KMS-11 (cell line): ENCODE measurements around the gene STEAP3.

Experiments used
- H2AFZ ChIP-seq: fragments of 200-600 bp; sonication (generic); 2 replicates; pipeline ENCODE4 v1.6.1; 2016; ENCODE audit warnings: antibody characterized with exemption, mixed run types, low read depth
- H3K27ac ChIP-seq: fragments of 200-600 bp; sonication (generic); 2 replicates; pipeline ENCODE4 v1.6.1; 2016; ENCODE audit warnings: mild to moderate bottlenecking, mixed run types
- H3K27me3 ChIP-seq: fragments of 200-600 bp; sonication (generic); 2 replicates; pipeline ENCODE4 v1.6.1; 2017; ENCODE audit warnings: mild to moderate bottlenecking, low read depth, mixed run types, moderate library complexity; ENCODE audit not compliant: insufficient read depth
- H3K36me3 ChIP-seq: fragments of 200-600 bp; sonication (generic); 2 replicates; pipeline ENCODE4 v1.6.1; 2017; ENCODE audit warnings: mild to moderate bottlenecking, mixed run types; ENCODE audit not compliant: insufficient read depth
- H3K4me1 ChIP-seq: fragments of 200-600 bp; sonication (generic); 2 replicates; pipeline ENCODE4 v1.6.1; 2016; ENCODE audit warnings: mild to moderate bottlenecking, low read depth, mixed run types; ENCODE audit not compliant: poor library complexity, severe bottlenecking
- H3K4me2 ChIP-seq: fragments of 200-600 bp; sonication (generic); 2 replicates; pipeline ENCODE4 v1.7.0; 2016; ENCODE audit warnings: mild to moderate bottlenecking, mixed run types
- H3K4me3 ChIP-seq: fragments of 200-600 bp; sonication (generic); IDR thresholded peaks from 2 replicates; pipeline ENCODE4 v1.6.1; 2017; ENCODE audit warnings: low read depth, low read length, mixed read lengths; ENCODE audit not compliant: insufficient read depth
- H3K79me2 ChIP-seq: fragments of 200-600 bp; sonication (generic); 2 replicates; pipeline ENCODE4 v1.6.1; 2016; ENCODE audit warnings: low read depth, mixed run types; ENCODE audit not compliant: insufficient read depth
- H3K9ac ChIP-seq: fragments of 200-600 bp; sonication (generic); 2 replicates; pipeline ENCODE4 v1.6.1; 2016; ENCODE audit warnings: mild to moderate bottlenecking, mixed run types
- H4K20me1 ChIP-seq: fragments of 200-600 bp; sonication (generic); 2 replicates; pipeline ENCODE4 v1.6.1; 2016; ENCODE audit warnings: mild to moderate bottlenecking, mixed run types; ENCODE audit not compliant: insufficient read depth
- TF ChIP-seq, protein P1 (sequence below): fragments of 200-600 bp; sonication (generic); conservative IDR thresholded peaks from 2 replicates; pipeline ENCODE4 v1.6.1; 2017; ENCODE audit warnings: low read depth, mild to moderate bottlenecking, antibody characterized with exemption, low read length, moderate library complexity, mixed read lengths

The STEAP3 gene

GRCh38 chr2:119184512-119184911, 39.1 kb upstream of the STEAP3 start:
- Histone ChIP-seq H3K4me2 (no peak overlapping the region), H3K79me2 (no peaks in the 10 kb centered on the region), H3K36me3 (no peaks in the 10 kb centered on the region), H3K27me3 (no peaks in the 10 kb centered on the region), H2AFZ (no peak overlapping the region), H3K27ac (no peak overlapping the region), H3K9ac (no peak overlapping the region), H3K4me1 (no peaks in the 10 kb centered on the region), H4K20me1 (no peaks in the 10 kb centered on the region), H3K4me3 (no peak overlapping the region)
- TF ChIP-seq, protein P1, sequence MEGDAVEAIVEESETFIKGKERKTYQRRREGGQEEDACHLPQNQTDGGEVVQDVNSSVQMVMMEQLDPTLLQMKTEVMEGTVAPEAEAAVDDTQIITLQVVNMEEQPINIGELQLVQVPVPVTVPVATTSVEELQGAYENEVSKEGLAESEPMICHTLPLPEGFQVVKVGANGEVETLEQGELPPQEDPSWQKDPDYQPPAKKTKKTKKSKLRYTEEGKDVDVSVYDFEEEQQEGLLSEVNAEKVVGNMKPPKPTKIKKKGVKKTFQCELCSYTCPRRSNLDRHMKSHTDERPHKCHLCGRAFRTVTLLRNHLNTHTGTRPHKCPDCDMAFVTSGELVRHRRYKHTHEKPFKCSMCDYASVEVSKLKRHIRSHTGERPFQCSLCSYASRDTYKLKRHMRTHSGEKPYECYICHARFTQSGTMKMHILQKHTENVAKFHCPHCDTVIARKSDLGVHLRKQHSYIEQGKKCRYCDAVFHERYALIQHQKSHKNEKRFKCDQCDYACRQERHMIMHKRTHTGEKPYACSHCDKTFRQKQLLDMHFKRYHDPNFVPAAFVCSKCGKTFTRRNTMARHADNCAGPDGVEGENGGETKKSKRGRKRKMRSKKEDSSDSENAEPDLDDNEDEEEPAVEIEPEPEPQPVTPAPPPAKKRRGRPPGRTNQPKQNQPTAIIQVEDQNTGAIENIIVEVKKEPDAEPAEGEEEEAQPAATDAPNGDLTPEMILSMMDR: no peak

GRCh38 chr2:119190321-119191111, 33.1 kb upstream of the STEAP3 start:
- no peak overlapping the region for H3K4me2 ChIP-seq
- no peak overlapping the region for H3K4me3 ChIP-seq
- no peaks in the 10 kb centered on the region for H4K20me1 ChIP-seq
- H3K9ac ChIP-seq: no peak overlapping the region
- H3K36me3 ChIP-seq: no peaks in the 10 kb centered on the region
- H2AFZ ChIP-seq: no peak overlapping the region
- H3K4me1 ChIP-seq: no peaks in the 10 kb centered on the region
- TF ChIP-seq, protein P1: no peak
- H3K27ac ChIP-seq: no peak overlapping the region
- no peaks in the 10 kb centered on the region for H3K27me3 ChIP-seq
- H3K79me2 ChIP-seq: no peaks in the 10 kb centered on the region

- TF ChIP-seq, protein P1: no peak
Measured at GRCh38 chr2:119192893-119193292, 30.7 kb upstream of the STEAP3 start.

DNA sequence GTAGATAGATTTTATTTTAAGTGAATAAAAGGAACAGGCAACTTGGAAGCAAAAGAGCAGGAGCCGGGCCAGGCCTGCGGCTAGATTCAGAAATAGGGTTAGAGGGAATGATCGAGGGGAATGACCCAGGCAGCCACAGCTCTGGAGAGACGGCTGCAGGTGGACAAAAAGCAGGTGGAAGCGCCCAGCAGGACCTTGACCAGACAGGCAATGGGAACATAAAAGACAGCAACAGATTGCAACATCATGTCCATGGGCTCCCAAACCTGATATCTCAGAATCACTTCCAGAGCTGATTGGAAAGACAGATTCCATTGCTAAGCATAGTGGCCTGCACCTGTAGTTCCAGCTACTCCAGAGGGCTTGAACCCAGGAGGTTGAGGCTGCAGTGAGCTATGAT, 28.6 kb upstream of the STEAP3 start:
- Histone ChIP-seq H3K27me3 (no peaks in the 10 kb centered on the region), H3K27ac (no peak overlapping the region), H2AFZ (no peak overlapping the region), H3K9ac (no peak overlapping the region), H3K4me2 (no peak overlapping the region), H4K20me1 (no peaks in the 10 kb centered on the region), H3K4me1 (no peaks in the 10 kb centered on the region), H3K4me3 (no peak overlapping the region), H3K36me3 (no peaks in the 10 kb centered on the region), H3K79me2 (no peaks in the 10 kb centered on the region)
- TF ChIP-seq, protein P1: no peak

More at GRCh38 chr2:119192893-119193292, 30.7 kb upstream of the STEAP3 start:
- Histone ChIP-seq H3K9ac (no peak overlapping the region), H3K79me2 (no peaks in the 10 kb centered on the region), H3K36me3 (no peaks in the 10 kb centered on the region), H3K27me3 (no peaks in the 10 kb centered on the region), H2AFZ (no peak overlapping the region), H3K4me3 (no peak overlapping the region), H3K4me2 (no peak overlapping the region), H3K27ac (no peak overlapping the region), H4K20me1 (no peaks in the 10 kb centered on the region), H3K4me1 (no peaks in the 10 kb centered on the region)
